Measurements from ENCODE around the gene FCMR. TPM values are rescaled to one million over a fixed set of nuclear protein-coding genes. Genes with fewer than 3 reads are reported as not detected.

FCMR gene
- total RNA-seq, 4 donors from 2014 or later: 0.88 to 4.2 (median 1.00) TPM; not detected in 1

GRCh38 chr1:206951318-206952100, 29.8 kb upstream of the FCMR start:
- WGBS, 2 donors: 55 to 69% methylated on average over 3 of the region's 4 CpGs
- H3K9me3 ChIP-seq: no peaks in the 10 kb centered on the region
- H3K36me3 ChIP-seq: no peaks in the 10 kb centered on the region
- TF ChIP-seq CTCF (IDR thresholded peaks at IDR 0.05) (no peak), POLR2A (IDR thresholded peaks at IDR 0.05) (no peak)
- peak overlapping the region; percentile 84 to 88 (median 84) for H3K27ac ChIP-seq
- DNase-seq: no peak
- H3K4me1 ChIP-seq: peaks cover 30 to 52% (median 39%) of the 10 kb centered on the region in 3 donors
- intact Hi-C loops (cut with DNase I): no loop called here
- no peak overlapping the region for H3K4me3 ChIP-seq
- peaks cover 0 to 4% (median 0%) of the 10 kb centered on the region in 4 donors for H3K27me3 ChIP-seq

GRCh38 chr1:206949641-206950040, 27.9 kb upstream of the FCMR start:
- Histone ChIP-seq H3K4me3 (no peak overlapping the region), H3K27ac (no peak overlapping the region), H3K9me3 (no peaks in the 10 kb centered on the region), H3K27me3 (peaks cover 0 to 17% (median 0%) of the 10 kb centered on the region in 4 donors), H3K4me1 (peaks cover 24 to 35% (median 25%) of the 10 kb centered on the region in 3 donors), H3K36me3 (no peaks in the 10 kb centered on the region)
- DNase-seq: no peak
- WGBS, 2 donors: 86 to 90% methylated on average over 5 of the region's 5 CpGs
- intact Hi-C loops (cut with DNase I): no loop called here
- no peak for TF ChIP-seq CTCF (IDR thresholded peaks at IDR 0.05)
- no peak for TF ChIP-seq POLR2A (IDR thresholded peaks at IDR 0.05)

GRCh38 chr1:206949208-206949607, 27.5 kb upstream of the FCMR start:
- H3K4me3 ChIP-seq: no peak overlapping the region
- peaks cover 0 to 21% (median 0%) of the 10 kb centered on the region in 4 donors for H3K27me3 ChIP-seq
- no peaks in the 10 kb centered on the region for H3K9me3 ChIP-seq
- 66 to 90% methylated on average over 3 of the region's 4 CpGs for WGBS, 2 donors
- H3K27ac ChIP-seq: no peak overlapping the region
- H3K36me3 ChIP-seq: no peaks in the 10 kb centered on the region
- TF ChIP-seq POLR2A (IDR thresholded peaks at IDR 0.05) (no peak), CTCF (IDR thresholded peaks at IDR 0.05) (no peak)
- intact Hi-C loops (cut with DNase I): no loop called here
- DNase-seq: no peak
- peaks cover 20 to 31% (median 21%) of the 10 kb centered on the region in 3 donors for H3K4me1 ChIP-seq

DNA sequence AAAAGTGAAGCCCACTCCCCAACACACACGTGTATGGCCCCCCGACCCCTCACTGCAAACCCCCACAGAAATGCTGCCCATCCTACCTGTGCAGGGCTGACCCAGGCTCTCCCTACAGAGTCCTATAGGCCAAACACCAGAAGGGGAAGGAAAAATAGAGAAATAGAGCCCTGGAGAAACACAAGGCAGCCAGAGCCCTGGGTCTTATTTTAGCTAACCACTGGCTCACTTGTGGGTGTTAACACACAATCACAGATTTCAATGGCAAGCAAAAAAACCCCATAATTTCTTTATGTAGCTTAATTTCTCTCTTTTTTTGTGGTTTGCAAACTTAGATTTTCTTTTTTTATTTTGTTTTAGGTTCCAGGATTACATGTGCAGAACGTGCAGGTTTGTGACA, 25.5 kb upstream of the FCMR start:
- H3K9me3 ChIP-seq: no peaks in the 10 kb centered on the region
- H3K27ac ChIP-seq: peak overlapping the region in 1 of 4 donors; percentile 21
- TF ChIP-seq CTCF (IDR thresholded peaks at IDR 0.05) (no peak), POLR2A (IDR thresholded peaks at IDR 0.05) (no peak)
- H3K27me3 ChIP-seq: peaks cover 0 to 21% (median 0%) of the 10 kb centered on the region in 4 donors
- DNase-seq: no peak
- H3K4me1 ChIP-seq: peaks cover 6 to 11% (median 7%) of the 10 kb centered on the region in 3 donors
- H3K36me3 ChIP-seq: no peaks in the 10 kb centered on the region
- no peak overlapping the region for H3K4me3 ChIP-seq
- whole genome bisulfite sequencing, 2 donors: 76 to 81% methylated on average over 1 of the region's 3 CpGs
- intact Hi-C loops (cut with DNase I): no loop called here

DNA sequence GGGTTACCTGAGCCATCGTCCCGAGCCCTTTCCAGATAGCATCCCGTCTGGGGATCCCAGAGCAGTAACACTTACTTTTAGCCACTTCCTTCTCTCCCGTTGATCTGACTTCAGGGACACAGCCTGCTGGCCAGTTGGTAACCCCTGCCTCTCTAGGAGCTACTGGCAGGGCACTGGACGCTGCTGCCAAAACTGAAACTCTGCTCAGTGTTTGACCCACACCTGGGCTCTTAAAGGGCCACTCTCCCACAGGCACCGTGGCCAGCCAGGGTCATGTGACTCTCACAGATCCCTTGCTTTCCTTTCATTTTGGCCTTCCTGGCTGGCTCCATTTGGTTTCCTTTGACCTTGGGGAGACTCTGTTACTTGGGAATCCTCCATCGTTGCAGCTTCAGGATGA, 24.5 kb upstream of the FCMR start, which contains the start of gene PIGR:
TSS of gene PIGR (minus strand) at position 206 of the 400 bp plus-strand sequence. CDS start 5,935 bp downstream, outside the sequence.
- H3K27me3 ChIP-seq: peaks cover 0 to 21% (median 0%) of the 10 kb centered on the region in 4 donors
- intact Hi-C loops (cut with DNase I): no loop called here
- H3K4me3 ChIP-seq: peak within 1 kb of the TSS in 1 of 4 donors; percentile 43
- DNase-seq: no peak
- peak within 1 kb of the TSS in 1 of 4 donors; percentile 21 for H3K27ac ChIP-seq
- H3K9me3 ChIP-seq: no peaks in the 10 kb centered on the region
- TF ChIP-seq CTCF (IDR thresholded peaks at IDR 0.05): no peak
- TF ChIP-seq POLR2A (IDR thresholded peaks at IDR 0.05): no peak
- H3K36me3 ChIP-seq: no peaks in the 10 kb centered on the region
- peaks cover 0 to 6% (median 2%) of the 10 kb centered on the region in 3 donors for H3K4me1 ChIP-seq
- WGBS, 2 donors: 67 to 77% methylated on average over 5 to 6 of the region's 7 CpGs
